ENCODE measurements around the gene CCDC178.
A peak's percentile ranks its signal among the peaks of the same experiment; 100 is the strongest.
"Not testable (repeated sequence)": the region's sequence is repeated elsewhere in the genome, so short reads cannot be mapped to it uniquely, and the experiment has no call there.

The CCDC178 gene

DNA sequence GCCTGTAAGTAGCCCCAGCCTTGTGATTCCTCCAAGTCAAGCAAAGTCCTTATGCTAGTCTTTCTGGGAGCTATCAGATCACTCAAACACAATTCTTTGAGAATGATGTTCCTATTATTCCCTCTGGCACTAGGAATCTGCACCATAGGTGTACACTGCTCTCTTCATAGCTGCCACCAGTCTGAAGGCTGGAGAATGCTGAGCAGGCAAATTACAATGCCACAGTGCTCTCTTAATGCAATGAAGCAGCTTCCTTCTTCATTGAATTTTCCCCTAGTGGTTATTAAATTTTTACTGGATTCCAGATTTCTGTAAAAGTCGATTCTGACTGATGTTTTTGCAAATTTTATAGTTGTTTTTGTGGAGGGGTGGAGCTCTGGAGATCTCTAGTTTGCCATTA lies 84.8 kb downstream of the CCDC178 start:
- FAIRE-seq: no peak

DNA sequence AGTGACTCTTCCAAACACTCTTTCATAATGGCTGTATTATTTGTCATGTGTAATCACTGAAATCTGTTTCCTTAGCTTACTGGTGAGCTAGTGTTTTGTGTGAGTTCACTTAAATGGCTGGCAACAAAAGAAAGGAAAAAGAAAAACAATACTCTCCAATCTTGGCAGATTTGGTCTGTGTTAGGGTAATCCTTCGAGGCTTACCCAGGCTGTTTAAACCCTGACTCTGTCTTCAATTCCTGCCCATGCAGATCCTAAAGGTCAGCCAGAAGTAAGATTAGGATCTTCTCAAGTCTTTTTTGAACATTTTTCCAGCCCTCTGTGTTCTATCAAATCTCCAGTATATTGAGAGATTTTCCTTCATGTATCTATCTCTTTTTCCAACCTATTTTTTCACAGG lies 85.3 kb downstream of the CCDC178 start:
- no peak for FAIRE-seq

DNA sequence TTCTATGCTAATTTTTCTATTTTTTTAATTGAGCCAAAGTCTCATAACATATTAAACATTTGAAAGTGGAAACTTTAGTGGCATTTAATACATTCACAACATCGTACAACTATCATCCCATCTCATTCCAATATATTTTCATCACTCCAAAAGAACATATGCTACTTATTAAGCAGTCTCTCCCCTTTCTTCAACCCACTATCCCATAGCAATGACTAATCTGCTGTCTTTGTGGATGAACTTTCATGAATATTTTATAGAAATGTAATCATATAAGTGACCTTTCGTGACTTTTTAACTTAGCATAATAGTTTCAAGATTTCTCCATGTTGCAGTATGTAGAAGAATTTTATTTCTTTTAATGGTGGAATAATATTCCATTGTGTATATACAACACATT lies 90.3 kb downstream of the CCDC178 start:
- FAIRE-seq: no peak

DNA sequence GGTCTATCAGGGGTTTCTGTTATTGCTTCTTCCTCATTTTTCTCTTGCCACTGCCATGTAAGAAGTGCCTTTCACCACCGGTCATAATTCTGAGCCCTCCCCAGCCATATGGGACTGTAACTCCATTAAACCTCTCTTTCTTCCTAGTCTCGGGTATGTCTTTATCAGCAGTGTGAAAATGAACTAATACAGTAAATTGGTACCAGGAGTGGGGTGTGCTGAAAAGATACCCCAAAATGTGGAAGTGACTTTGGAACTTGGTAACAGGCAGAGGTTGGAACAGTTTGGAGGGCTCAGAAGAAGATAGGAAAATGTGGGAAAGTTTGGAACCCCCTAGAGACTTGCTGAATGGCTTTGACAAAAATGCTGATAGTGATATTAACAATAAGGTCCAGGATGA lies 100.8 kb downstream of the CCDC178 start:
- not testable (repeated sequence) for FAIRE-seq

DNA sequence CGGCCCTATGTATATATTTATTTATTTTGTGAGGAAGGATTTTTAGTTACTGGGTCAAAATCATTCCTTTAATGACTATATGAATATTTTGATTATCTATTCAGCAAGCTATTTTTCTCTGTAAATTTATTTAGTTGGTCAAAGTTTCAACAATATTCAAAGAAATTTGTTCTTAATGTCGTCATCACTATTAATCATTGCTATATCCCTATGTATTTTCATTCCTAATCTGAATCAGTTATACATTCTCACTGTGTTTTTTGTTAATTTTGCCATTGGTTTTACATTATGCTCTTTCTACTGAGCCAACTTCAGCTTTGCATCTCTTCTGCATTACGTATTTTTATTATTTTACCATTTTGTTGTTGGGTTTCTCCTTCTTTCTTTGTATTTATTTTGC lies 105.7 kb downstream of the CCDC178 start:
- no peak for FAIRE-seq

DNA sequence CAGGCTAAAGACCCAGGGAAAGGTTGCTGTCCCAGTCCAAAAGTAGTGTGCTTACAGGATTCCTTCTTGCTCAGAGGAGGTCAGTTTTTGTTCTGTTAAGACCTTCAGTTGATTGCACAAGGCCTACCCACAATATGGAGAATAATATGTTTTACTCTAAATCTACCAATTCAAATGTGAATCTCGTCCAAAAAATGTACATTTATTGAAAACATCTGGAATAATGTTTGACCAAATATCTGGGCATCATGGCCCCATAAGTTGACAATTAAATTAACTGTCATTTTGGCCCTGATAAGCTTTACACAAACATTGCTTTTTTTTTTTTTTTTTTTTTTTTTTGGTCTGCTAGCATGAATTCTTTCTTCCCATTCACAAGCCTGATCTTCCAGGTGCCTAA lies 109.8 kb downstream of the CCDC178 start:
- no peak for FAIRE-seq

DNA sequence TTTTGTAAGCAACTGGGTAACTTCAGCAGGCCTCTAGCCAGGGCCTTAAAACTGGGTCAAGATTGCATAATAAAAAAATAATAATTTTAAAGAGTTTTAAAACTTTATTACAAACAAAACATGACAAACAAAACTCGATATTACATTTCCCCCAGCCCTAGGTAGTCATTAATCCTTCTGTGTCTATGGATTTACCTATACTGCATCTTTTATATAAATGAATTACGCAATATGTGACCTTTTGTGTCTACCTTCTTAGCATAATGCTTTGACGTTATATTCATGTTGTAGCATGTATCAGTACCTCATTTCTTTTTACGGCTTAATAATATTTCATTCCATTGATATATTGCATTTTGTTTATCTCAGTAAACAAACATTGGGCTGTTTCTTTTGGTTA lies 113.5 kb downstream of the CCDC178 start:
- no peak for FAIRE-seq

DNA sequence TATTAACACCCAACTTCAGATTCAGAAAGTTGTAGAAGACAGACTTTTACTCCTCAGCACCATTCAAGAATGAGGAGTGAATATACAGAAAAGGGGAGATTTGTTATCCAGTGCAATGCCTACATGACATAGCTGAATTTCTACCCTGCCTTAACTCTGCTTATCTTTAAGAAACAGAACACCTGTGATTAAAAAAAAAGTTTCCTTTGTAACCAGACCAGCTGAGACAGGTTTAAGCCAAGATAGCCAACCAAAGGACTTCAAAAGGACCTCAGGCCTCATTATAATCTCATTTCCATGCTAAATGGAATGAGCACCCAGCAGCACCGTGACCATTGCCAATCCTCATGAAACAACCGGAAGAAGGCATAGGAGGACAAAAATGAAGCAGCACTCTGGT lies 122.9 kb downstream of the CCDC178 start:
- no peak for FAIRE-seq

DNA sequence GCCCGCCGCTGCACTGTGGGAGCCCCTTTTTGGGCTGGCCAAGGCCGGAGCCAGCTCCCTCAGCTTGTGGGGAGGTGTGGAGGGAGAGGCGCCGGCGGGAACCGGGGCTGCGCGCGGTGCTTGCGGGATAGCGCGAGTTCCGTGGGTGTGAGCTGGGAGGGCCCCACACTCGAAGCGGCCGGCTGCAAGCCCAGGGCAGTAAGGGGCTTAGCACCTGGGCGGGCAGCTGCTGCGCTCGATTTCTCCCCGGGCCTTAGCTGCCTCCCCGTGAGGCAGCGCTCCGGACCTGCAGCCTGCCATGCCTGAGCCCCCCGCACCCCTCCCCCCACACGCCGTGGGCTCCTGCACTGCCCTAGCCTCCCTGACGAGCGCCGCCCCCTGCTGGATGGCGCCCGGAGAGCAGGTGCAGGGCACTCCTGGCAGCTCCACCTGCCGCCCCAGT lies 124.4 kb downstream of the CCDC178 start:
- no peak for FAIRE-seq

DNA sequence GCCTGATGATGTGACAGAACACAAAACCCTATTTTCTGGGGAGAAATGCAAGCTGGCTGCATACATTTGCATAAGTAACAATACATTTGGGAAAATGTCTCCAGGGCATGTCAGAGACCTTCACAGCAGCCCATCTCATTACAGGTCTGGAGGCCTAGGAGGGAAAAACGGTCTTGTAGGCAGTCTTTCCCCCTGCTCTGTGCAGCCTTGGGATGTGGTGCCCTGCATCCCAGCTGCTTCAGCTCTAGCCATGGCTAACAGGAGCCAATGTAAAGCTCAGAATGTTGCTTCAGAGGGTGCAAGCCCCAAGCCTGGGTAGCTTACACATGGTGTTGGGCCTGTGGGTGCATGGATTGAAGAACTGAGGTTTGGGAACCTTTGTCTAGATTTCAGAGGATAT lies 133.0 kb downstream of the CCDC178 start:
- FAIRE-seq: no peak

DNA sequence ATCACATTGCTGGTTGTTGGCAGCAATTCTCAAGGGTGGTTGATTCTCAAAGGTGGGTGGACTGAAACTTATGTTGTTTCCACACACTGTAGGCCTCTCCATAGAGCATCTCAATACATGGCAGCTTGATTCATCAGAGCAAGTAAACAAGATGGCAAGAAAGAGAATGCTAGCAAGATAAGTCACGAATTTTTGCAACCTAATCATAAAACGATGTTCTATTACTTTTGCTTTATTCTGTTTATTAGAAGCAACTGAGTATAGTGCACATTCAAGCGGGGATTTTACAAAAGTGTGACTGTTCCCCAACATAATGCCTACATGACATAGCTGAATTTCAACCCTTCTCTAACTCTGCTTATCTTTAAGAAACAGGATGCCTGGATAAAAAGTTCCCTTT lies 136.2 kb downstream of the CCDC178 start:
- no peak for FAIRE-seq

DNA sequence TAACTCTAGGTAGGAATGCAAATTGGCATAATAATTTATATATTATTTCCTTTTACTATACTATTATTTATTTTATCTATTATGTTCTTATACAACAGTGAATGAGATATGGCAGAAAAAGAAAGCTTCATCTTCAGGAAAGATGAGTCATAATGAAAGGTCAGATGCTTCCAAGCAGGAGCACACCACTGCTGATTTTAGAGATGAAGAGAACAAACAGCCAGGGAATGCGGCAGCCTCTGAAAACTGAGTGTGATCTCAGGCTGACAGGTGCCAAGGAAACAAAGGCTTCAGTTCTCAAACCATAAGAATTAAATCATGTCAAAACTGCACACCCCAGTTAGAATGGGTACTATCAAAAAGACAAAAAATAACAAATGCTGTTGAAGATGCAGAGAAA lies 149.0 kb downstream of the CCDC178 start:
- no peak for FAIRE-seq

DNA sequence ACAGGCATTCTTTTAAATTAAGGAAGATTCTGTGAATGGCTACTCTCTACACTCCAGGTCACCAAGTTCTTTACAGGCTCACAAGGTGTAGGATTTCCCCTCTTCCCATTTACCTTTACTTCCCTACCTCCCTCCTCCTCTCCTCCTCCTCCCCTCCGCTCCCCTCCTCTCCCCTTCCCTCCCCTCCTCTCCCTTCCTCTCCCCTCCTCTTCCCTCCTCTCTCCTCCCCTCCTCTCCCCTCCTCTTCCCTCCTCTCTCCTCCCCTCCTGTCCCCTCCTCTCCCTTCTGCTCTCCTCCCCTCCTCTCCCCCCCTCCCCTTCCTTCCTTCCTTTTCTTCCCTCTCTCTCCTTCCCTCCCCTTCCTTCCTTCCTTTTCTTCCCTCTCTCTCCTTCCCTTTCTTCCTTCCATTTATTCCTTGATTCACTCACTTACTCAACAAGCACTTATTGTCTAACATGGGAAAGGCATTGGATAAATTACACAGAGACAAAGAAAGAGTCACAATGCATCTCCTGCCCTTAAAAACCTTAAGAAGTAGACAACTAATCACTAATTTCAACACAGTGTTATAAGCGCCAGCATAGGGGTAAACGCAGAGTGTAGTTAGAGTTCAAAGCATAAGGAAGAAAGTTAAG lies 152.3 kb downstream of the CCDC178 start:
- FAIRE-seq: no peak

DNA sequence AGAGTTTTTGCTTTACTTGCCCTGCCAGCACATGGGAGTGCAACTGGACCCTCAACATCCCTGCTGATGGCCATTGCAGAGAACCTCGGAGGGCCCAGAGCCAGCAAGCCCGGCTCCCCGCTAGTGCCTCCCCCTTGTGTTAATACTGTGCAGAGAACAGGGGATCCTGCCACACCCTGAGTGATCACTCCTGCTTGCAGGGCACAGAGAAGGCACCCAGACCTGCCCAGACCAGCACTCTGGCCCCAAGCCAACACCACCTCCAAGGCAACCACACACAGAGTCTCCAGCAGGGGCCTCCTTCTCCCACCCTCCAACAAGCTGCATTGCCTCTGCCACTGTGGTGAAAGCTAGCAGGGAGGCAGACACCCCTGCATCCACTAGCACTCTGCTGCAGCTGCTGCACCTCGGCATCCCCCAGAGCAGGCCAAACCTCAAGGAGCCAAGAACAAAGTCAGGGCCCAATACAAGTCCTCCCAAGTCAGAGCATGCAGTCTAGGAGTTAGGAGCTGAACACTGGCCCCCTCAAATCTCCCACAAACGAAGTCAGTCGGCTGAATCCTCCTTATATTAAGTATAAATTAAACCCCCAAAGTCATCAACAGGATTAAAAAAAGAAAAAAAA lies 157.7 kb downstream of the CCDC178 start:
- no peak for FAIRE-seq

DNA sequence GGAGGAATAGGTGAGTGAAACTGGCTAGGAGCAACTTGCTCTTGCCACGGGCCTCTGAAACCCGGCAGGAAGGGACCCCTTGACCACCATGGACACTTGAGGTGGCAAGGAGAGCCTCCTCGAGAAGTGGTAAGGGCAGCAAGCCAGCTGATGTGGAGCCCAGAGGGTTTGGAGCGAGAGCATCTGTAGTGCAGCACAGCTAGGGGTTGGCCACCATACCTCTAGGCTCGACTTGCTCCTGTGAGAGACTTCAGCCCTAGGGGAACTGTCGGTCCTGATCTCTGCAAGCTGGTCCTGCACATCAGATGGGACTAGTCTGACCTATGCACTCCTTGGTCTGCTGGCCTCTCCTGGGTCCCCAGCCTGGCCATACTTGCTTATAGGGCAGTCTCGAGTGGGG lies 158.4 kb downstream of the CCDC178 start:
- no peak for FAIRE-seq

DNA sequence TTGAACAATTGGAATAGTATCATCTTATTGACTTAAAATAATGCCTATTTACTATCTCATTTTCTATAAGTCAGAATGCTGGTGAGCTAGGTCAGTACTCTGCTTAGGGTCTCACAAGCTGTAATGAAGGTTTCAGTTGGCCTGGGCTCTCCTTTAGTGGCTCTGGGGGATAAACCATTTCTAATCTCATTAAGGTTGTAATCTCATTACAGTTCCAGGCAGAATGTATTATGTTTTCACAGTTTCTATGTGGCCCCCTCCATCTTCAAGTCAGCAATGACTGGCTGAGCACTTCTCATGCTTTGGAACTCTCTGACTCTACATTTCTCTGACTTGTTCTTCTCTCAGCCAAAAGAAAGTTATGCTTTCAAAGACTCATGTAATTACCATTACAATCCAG lies 163.1 kb downstream of the CCDC178 start:
- FAIRE-seq: no peak

DNA sequence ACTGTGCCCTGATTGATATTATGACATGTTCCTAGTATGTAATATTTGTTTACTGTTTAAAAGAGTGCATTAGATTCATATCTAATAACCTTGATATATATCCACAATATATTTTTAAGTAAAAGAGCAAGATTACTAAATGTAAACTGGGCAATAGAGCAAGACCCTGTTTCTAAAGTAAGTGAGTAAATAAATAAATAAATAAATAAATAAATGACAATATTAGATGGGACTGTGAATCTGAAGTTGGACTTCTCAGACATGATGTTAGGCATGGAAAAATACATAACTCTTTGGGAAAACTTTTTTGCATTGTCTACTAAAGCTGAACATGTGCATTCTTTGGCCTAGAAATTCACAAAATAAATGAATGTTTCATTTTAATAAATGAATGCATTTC lies 164.7 kb downstream of the CCDC178 start:
- no peak for FAIRE-seq

DNA sequence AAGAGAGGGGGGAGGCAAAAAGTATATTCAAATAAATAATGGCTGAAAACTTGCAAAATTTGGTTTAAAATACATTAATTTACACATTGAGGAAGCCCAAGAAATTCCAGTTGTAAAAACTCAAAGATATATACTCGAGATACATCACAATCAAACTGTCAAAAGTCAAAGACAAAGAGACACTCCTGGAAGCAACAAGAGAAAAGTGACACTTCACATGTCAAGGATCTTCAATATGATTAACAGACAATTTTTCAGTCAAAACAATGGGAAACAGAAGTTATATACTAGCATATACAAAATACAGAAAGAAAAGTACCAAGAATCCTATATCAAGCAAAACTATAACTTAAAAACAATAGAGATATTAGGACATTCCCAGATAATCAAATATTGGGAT lies 170.2 kb downstream of the CCDC178 start:
- no peak for FAIRE-seq

DNA sequence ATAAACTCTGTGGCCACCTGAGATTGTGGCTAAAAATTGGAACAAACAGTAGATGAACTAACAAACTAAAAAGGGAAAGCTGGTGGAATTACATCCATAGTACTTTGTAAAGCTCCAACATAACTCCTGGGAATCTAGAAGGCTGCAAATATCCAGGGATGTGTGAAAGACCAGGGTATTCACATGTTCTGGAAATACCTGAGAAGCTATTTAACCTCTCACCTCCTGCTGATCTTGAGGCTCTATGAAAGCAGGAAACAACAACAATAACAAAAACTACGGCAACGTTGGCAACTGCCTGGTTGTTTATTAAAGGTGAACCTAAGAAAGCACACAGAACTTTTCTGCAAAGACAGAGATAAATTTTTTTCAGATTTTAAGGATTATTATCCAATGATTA lies 171.3 kb downstream of the CCDC178 start:
- no peak for FAIRE-seq

DNA sequence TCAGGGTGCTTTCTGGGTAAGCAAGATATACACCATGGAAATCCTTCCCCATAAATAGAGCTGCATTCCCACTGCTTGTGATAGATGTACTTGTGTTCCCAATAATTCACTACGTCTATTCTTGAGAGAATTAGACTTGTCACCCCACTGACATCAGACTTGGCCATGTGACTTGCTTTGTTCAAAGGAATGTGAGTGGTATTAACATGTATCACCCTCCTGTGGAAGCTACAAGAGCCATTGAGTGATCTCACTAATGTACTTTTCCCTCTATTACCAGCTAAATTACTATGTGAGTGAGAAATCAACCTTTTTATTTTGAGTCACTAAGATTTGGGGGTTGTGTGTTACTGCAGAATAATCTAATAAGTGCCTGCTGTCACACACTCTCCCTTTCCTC lies 176.0 kb downstream of the CCDC178 start:
- FAIRE-seq: no peak

DNA sequence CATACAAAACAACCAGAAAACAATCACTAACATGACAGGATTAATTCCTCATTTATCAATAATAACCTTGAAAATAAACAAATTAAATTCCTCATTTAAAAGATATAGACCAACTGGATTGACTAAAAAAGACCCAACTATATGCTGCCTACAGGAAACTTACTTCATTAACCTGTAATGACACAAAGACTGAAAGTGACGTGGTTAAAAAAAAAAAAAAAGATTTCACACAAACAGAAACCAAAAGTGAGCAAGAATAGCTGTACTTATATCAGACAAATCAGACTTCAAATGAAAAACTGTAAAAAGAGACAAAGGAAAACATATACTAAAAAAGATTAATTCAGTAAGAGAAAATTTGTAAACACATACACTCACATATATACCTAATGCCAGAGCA lies 201.2 kb downstream of the CCDC178 start:
- FAIRE-seq: no peak

DNA sequence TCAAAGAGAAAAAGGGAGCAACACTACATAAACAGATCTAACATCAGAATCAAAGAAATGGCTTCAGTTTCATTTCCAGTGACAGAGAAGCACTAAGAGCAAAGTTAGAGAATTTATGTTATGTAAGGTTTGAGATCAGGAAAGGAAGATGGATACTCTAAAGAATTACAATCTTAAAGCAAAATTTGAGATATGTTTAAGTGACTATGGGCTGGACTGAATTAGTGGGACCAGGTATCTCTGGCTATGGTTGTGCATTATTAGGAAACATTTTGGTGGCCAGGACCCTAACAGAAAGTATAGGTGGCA lies 208.2 kb downstream of the CCDC178 start:
- no peak for FAIRE-seq

DNA sequence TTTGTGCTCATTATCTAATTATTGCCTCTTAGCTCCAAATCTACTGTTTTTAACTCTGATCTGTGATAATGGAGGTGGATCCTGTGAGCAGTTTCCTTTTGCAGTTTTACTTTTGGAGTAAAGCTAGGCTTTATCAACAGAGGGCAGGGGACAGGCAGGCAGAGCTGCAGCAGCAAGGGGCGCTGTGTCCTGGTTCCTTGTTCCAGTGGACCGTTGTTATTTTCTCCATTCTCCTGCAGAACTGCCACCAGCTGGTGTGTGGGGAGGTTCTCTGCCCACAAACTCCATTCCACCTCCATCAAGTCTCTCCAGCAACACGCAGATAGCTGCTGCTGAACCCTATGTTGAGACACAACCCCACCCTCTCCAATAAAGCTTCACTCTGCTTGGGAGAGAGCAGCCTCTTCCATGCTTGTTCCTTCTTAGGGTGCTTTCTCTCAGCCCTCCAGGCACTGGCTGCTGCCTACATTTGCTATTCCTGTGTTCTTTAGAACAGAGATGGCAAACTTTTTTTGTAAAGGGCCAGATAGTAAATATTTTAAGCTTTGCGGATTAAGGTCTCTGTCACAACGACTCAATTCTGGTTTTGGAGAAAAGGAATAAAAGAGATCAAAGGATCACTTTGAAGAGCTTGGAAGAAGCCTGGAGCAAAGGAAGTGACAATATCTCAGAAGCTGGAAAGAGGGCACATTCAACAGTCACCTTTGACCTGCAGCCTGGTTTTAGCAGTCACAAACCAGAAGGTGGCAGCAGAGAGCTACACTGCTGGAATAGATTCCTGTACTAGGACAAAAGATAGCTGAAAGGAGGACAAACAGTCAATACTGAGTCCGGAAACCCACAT lies 208.8 kb downstream of the CCDC178 start:
- peak; percentile 15 for FAIRE-seq

DNA sequence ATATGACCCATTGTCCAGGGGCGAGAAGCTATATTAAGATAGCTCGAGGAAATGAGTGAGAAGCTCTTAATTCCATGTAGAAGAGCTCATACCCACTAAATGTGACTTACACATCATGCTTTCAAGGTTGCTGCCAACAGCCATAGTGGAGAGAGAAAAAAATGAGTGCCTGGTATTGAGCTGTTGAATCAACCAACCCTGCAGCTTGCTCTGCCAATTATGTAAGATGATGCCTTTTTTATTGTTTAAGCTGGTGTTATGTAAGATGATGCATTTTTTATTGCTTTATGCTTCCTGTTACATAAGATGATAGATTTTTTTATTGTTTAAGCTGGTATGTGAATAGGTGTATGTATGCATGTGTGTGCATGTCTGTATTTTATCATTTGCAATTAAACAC lies 228.2 kb downstream of the CCDC178 start:
- FAIRE-seq: no peak
